GM10847 (cell line): ENCODE results near the gene ADH1B.

Experiments
- POLR2A ChIP-seq: IDR thresholded peaks from 2 replicates; pipeline ENCODE4 v1.6.1; 2011; ENCODE audit not compliant: insufficient read length; ENCODE audit errors: extremely low read depth

The ADH1B gene

DNA sequence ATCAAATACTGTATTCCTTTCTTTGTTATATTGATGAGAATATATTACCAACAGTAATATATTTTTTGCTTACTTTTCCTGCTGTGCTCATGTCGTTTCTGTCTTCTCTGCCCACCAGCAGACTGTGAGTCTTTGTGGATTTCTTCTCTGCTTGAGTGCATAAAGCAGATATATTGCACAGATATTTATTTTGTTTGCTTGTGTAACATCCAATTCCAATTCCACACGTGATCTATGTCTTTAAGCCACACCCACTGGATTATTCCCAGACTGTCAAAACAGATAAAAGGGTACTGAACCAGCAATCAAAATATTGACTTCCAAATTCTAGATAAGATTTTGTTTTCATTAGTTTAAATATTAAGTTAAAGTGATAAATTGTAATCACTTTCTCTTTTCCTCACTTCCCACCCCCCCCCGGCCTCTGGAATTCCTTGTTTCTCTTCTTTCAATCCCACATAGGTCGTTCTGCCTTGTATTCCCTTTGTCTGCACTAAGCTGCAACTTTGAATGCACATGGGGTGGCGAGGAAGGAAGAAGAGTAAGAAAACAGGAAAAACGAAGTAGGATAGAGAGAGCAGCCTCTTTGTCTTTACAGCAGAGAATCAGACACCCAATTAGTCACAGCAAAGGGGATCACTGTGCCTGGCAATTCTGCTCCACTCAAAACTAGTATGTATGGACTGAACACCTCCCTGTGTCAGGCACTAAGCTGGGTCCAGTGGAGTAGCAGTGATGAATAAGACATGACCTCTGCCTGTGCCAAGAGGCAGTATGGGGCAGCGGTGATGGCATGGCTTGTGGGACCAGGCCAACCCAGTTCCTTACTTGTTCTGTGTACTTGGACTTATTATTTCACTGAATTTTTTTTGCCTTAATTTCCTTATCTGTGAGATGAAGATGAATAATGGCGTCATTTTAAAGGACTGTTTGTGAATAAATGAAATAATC is at the start of gene ADH1B:
Gene ADH1B (minus strand): TSS at position 161 of the 951 bp plus-strand sequence. CDS start 70 bp downstream, at position 91.
- TF ChIP-seq POLR2A = no peak

DNA sequence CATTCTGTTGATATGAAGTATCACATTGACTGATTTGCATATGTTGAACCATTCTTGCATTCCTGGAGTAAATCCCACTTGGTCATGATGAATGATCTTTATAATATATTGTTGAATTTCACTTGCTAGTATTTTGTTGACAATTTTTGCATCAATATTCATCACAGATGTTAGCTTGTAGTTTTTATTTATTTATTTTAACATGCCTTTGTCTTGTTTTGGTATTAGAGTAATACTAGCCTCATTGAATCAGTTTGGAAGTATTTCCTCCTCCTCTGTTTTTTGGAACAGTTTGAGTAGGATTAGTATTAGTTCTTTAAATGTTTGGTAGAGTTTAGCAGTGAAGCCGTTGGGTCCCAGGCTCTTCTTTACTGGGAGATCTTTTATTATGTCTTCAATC is 45.3 kb upstream of the ADH1B start:
- no peak for TF ChIP-seq POLR2A

DNA sequence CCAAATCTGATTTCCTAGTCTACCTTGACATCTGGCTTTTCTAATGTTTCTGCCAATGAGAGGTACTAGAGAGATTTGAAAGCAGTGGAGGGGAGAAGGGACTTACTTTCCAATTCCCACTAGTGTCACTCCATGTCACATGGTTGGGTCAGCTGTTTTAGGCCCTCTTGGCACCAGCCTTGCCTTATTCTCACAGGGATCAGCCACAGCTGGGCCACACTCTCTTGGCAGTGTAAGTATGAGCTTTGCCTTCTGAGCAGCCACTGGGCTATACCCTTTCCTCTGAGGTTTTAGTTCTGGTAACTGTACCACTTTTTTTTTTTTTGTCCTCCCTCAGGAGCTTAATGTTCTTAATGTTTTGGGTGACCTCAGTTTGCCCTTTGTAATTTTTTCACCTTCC is 41.6 kb upstream of the ADH1B start:
- no peak for TF ChIP-seq POLR2A

DNA sequence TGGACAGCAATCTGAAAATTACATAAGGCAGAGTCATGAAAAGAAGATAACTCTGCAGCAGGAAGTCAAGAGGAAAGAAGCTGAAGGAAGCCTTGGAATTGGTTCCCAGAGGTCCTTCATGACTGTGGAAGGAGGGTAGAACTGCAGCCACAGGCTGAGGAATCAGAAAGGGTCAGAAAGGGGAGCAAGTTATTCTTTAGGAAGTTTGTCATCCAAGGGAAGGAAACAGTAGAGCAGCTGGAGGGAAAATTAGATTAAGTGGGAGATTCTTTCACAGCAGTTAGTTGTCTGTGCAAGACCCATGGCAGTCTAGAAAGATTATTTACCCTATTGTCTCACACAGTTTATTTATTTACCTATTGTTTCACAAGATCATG is 40.7 kb upstream of the ADH1B start:
- no peak for TF ChIP-seq POLR2A

DNA sequence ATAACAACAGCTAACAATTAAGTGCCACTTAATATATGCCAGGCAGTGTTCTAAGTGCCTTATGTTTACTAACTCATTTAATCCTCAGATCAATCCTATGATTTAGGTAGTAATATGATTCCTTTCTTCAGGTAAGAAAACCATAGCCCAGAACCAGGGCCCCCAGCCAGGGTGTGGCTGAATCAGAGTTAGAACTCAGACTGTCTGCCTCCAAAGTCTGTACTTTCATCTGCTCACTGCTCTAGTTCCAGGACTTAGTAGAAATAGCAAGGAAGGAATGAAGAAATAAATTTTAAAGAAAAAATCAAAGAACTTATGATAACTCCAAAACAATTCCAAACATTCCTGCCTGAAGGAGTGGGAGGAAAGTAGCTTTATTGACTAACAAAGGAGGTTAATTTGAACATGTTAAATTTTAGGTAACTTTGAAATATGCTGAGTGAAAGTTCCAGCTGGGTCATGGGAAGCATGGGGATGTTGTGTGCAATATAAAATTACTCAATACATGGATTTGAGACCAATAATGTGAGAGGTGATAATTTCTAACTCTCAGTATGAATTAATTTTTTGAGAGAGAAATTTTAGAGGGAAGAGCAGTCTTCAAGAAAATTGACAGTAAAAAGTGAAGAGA is 40.2 kb upstream of the ADH1B start:
- no peak for TF ChIP-seq POLR2A

DNA sequence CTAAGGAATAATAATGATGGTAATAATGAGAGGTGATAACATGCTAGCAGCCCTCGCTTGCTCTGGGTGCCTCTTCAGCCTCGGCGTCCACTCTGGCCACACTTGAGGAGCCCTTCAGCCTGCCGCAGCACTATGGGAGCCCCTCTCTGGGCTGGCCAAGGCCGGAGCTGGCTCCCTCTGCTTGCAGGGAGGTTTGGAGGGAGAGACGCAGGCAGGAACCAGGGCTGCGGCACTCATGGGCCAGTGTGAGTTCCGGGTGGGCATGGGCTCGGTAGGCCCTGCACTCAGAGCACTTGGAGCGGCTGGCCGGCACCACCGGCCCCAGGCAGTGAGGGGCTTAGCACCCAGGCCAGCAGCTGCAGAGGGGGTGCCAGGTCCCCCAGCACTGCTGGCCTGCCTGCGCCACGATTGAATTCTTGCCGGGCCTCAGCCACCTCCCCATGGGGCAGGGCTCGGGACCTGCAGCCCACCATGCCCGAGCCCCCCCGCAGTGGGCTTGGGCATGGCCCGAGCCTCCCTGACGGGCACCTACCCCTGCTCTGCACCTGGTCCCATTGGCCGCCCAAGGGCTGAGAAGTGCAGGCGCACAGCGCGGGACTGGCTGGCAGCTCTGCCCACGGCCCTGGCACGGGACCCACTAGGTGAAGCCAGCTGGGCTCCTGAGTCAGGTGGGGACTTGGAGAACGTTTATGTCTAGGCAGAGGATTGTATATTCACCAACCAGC is 38.4 kb upstream of the ADH1B start:
- no peak for TF ChIP-seq POLR2A

DNA sequence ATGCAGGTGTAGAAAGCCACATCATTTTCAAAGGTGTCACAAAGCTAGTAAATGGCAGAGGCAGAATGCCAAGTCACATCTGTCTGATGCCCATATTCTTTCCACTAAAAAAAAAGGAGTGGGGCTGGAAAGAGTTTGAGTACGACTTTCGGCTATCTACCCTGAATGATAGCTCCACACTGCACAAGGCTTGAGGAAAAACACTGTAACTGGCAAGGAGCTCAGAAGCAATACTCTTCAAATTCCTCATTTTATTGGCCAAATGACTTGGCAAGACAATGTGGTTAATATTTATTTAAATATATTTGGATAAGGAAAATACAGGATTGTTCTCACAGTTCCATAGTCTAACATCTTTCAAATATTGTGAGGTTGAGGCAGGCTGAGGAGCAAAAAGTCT is 36.7 kb upstream of the ADH1B start:
- no peak for TF ChIP-seq POLR2A

DNA sequence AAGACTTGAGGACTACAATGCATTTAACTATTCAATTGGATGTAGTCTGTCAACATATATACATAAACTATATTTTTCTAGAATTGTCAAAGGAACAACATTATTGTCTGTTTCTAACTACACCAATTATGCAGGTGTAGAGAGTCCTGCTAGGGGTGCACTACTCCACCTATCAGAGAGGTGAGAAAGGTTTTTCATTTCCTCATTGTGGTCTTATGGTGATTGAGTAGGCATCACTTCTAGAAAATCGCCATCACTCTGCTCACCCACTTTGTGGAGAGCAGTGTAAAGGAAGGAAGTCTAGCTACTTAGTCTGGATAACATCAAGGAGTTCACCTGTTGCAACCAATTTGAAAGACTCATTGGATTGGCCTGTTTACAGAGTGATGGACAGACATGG is 35.8 kb upstream of the ADH1B start:
- TF ChIP-seq POLR2A = no peak

DNA sequence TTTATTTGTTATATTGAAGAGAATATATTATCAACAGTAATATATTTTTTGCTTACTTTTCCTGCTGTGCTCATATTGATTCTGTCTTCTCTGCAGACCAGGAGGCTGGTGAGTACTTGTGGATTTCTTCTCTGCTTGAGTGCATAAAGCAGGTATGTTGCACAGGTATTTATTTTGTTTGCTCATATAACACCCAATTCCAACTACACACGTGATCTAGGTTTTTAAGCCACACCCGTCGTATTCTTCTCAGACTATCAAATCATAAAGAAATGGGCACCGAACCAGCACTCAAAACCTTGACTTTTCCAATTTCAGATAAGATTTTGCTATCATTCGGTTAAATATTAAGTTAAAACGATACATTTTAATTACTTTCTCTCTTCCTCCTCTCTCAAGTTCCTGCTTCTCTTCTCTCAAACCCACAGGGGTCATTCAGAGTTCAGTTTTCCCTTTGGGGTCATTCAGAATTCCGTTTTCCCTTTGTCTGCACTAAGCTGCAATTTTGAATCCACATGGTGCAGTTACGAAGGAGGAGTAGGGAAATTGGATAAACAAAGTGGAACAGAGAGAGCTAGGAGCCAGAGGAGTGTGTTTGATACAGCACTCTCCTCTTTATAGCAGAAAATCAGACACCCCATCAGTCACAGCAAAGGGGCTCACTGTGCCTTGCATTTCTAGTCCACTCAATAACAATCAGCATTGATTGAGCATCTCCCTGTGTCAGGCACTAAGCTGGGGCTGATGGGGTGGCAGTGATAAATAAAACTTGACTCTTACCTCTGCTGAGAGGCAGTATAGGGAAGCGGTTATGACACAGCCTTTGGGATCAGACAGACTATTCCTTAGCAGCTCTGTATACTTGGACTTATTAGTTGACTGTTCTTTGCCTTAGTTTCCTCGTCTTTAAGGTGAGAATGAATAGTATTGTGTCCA is 31.7 kb upstream of the ADH1B start, which contains the start of gene ADH1C:
Gene ADH1C (minus strand): TSS at position 145 of the 936 bp plus-strand sequence. CDS start 71 bp downstream, at position 74.
- no peak for TF ChIP-seq POLR2A

DNA sequence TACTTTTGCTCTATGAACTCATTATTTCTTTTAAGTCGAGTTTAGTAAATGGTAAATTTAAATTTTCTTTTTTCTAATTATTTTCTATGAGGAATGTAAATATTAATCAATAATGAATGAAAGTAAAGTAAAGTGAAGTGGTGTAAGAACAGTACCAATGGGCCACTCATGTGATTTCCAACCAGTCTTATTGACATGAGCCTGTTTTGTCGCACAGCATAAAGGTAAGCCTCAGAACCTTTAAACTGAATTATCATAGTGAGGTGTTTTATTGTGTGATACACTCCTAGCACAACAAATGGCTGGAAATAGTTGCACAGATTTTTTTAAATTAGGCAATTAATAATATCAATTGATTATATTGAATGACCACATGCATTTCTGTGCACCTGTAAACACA is 30.3 kb upstream of the ADH1B start:
- no peak for TF ChIP-seq POLR2A

DNA sequence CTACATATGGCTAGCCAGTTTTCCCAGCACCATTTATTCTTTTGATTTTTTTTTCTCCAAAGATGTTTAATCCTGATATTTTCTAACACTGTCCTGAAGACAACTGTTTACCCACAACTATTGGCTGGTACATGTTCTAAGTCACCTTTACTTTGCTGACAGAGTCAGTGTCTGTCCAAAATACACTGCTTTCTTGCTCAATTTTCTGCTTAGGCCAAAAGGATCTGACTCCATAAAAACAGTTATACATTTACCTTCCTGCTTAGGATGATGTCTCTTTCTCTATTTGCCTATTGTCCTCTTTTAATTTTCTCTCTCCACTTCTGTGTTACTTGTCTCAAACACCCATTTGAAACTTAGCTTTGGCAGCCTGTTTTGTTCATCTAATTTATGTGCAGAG is 28.1 kb upstream of the ADH1B start:
- no peak for TF ChIP-seq POLR2A

DNA sequence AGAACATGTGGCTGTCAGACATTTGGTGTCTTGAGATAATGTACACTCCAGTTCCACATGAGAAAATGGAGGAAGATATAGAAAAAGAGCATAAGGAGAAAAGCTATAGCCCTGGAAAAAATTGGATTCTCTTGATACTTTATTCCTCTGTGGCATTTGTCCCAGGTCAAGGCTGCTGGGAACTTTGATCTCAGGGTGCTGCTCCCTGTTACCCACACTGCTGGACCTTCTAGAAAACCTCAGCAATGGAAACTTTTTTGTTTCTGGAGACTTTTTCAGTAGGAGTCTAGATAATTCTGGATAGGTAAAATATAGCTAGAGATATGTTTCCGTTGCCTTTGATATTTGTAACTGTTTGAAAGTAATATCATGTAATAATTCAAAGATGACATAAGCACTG is 20.2 kb upstream of the ADH1B start:
- no peak for TF ChIP-seq POLR2A

DNA sequence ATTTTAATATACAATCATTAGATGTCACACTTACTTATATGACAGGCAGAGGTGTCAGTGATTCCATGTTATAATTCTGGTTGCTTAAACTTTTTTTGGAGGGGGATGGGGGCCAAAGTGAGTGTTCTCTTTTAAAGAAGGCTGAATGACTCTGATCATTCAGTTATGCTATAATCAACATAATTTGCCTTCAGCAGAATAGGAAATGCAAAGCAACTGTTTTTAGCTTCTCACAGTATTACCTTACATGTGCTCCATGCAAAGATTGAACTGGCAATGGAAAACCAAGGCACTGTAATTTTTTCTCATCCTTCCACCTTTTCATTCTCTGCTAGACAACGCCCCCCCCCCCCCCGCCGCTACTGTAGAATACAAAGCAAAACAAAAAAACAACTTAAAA is 18.0 kb upstream of the ADH1B start:
- TF ChIP-seq POLR2A = no peak

DNA sequence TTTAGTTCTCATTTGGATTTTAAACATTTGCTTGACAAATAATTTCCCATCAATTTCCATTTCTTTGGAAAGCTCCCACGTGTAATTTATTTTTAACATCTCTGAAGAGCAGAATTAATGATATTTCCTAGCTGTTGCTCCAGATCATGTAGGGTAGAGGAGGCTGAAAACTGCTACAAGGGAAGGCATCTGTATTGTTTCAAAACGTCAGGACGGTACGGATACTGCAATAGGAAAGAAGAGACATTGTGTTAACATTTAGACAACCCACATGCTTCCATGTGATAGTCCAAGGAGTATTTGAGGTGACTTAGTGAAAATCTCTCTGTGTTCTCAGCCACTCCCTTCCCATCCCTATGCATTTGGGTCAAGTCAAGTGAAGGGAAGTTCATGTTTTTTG is 15.4 kb upstream of the ADH1B start:
- no peak for TF ChIP-seq POLR2A

DNA sequence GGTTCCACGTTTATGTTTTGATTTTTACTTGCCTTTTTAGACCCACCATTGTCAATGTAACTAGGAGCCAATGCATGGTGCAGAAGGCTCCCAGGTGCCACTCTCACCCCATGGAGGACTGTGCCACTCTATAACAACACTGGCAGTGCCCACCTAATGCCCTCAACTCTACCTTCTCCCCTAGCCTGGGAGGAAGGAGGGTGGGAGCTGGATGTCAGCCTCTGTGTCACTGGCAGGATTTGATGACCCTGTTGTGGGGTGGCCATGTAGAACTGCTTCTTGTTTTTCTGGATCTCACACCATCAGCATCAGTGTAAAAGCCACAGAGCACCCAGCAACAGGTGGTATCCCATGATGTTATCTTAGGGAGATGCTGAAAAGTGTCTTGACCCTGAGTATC is 13.7 kb upstream of the ADH1B start:
- no peak for TF ChIP-seq POLR2A

DNA sequence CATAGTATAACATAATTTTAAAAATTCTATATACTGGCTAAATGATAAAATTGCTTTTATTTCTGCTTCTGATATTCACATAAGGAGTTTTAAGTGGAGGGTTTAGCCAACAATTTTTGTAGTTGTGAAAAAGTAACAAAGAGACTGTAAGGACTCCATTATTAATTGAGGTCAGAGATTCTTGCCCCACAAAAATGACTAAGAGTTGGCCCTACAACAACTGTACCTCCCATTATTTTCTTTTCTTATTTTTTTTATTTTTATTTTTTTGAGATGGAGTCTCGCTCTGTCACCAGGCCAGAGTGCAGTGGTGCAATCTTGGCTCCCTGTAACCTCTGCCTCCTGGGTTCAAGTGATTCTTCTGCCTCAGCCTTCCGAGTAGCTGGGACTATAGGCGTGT is 9.4 kb upstream of the ADH1B start:
- no peak for TF ChIP-seq POLR2A
